Measurements from ENCODE around the gene SMARCD3.
A peak's percentile ranks its signal among the peaks of the same experiment; 100 is the strongest.

Gene SMARCD3

GRCh38 chr7:151248346-151249033 lies at the start of gene SMARCD3:
Gene SMARCD3 (minus strand): TSS chr7:151248694. CDS start chr7:151248562, 132 bp downstream.
- peak within 1 kb of the TSS; percentile 64 for H3K4me3 ChIP-seq (ENCODE audit: control insufficient read depth, low read depth, low read length)

GRCh38 chr7:151296202-151296992 lies 47.9 kb upstream of the SMARCD3 start:
- no peak for DNase-seq (ENCODE audit: low read depth)
- no peak overlapping the region for H3K4me3 ChIP-seq (ENCODE audit: control insufficient read depth, low read depth, low read length)
- no peak for TF ChIP-seq CTCF (conservative IDR thresholded peaks at IDR 0.05; ENCODE audit: control insufficient read depth, insufficient read depth, low read depth, low read length)

More at GRCh38 chr7:151248346-151249033, at the start of gene SMARCD3:
- TF ChIP-seq CTCF (conservative IDR thresholded peaks at IDR 0.05; ENCODE audit: control insufficient read depth, insufficient read depth, low read depth, low read length): no peak
- peak; percentile 35 for DNase-seq (ENCODE audit: low read depth)

- no peak for DNase-seq (ENCODE audit: low read depth)
- no peak for TF ChIP-seq CTCF (conservative IDR thresholded peaks at IDR 0.05; ENCODE audit: control insufficient read depth, insufficient read depth, low read depth, low read length)
- no peak overlapping the region for H3K4me3 ChIP-seq (ENCODE audit: control insufficient read depth, low read depth, low read length)
Observed at GRCh38 chr7:151292850-151293249, 44.4 kb upstream of the SMARCD3 start.

GRCh38 chr7:151291206-151291605 lies 42.7 kb upstream of the SMARCD3 start:
- no peak overlapping the region for H3K4me3 ChIP-seq (ENCODE audit: control insufficient read depth, low read depth, low read length)
- no peak for TF ChIP-seq CTCF (conservative IDR thresholded peaks at IDR 0.05; ENCODE audit: control insufficient read depth, insufficient read depth, low read depth, low read length)
- no peak for DNase-seq (ENCODE audit: low read depth)

GRCh38 chr7:151290355-151290760 lies 41.9 kb upstream of the SMARCD3 start:
- no peak overlapping the region for H3K4me3 ChIP-seq (ENCODE audit: control insufficient read depth, low read depth, low read length)
- no peak for DNase-seq (ENCODE audit: low read depth)
- TF ChIP-seq CTCF (conservative IDR thresholded peaks at IDR 0.05; ENCODE audit: control insufficient read depth, insufficient read depth, low read depth, low read length): no peak

GRCh38 chr7:151289891-151290290 lies 41.4 kb upstream of the SMARCD3 start:
- DNase-seq (ENCODE audit: low read depth): no peak
- H3K4me3 ChIP-seq (ENCODE audit: control insufficient read depth, low read depth, low read length): no peak overlapping the region
- TF ChIP-seq CTCF (conservative IDR thresholded peaks at IDR 0.05; ENCODE audit: control insufficient read depth, insufficient read depth, low read depth, low read length): no peak

All from fibroblast of mammary gland (primary cell).